ENCODE measurements around the gene TBC1D23.

DNA sequence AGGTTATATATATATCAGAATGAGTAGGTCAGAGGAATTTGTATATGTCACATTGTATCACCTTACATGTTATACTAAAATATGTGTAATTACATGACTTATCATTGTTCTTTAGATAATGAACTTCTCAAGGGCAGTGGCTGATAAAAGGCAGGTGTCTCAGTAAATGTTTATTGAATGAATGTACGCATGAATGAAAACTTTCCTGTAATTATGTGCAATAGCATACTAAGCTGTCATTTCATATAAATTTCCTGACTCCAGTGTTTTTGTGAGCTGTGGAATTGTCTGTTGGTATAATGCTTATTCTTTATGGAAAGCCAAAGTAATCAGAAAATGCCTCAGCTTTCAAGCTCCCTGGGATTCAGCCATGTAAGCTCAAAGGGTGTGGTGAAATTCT lies 4.2 kb downstream of the TBC1D23 start:
- TF ChIP-seq JUND (IDR thresholded peaks at IDR 0.05) (no peak), YY1 (IDR thresholded peaks at IDR 0.05) (no peak), SP1 (IDR thresholded peaks at IDR 0.05) (no peak), FOXA1 (IDR thresholded peaks at IDR 0.05) (no peak), FOXA2 (IDR thresholded peaks at IDR 0.05) (no peak), RAD21 (IDR thresholded peaks at IDR 0.05) (no peak), TAF1 (conservative IDR thresholded peaks at IDR 0.05) (no peak), EGR1 (IDR thresholded peaks at IDR 0.05; ENCODE audit: low read depth in 2 of 2) (no peak)
- TF ChIP-seq, protein P1, sequence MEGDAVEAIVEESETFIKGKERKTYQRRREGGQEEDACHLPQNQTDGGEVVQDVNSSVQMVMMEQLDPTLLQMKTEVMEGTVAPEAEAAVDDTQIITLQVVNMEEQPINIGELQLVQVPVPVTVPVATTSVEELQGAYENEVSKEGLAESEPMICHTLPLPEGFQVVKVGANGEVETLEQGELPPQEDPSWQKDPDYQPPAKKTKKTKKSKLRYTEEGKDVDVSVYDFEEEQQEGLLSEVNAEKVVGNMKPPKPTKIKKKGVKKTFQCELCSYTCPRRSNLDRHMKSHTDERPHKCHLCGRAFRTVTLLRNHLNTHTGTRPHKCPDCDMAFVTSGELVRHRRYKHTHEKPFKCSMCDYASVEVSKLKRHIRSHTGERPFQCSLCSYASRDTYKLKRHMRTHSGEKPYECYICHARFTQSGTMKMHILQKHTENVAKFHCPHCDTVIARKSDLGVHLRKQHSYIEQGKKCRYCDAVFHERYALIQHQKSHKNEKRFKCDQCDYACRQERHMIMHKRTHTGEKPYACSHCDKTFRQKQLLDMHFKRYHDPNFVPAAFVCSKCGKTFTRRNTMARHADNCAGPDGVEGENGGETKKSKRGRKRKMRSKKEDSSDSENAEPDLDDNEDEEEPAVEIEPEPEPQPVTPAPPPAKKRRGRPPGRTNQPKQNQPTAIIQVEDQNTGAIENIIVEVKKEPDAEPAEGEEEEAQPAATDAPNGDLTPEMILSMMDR (IDR thresholded peaks at IDR 0.05; ENCODE audit: low read depth, low read length, missing input control): no peak
- TF ChIP-seq, protein P2, sequence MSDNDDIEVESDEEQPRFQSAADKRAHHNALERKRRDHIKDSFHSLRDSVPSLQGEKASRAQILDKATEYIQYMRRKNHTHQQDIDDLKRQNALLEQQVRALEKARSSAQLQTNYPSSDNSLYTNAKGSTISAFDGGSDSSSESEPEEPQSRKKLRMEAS (IDR thresholded peaks at IDR 0.05): no peak
- TF ChIP-seq, protein P3, sequence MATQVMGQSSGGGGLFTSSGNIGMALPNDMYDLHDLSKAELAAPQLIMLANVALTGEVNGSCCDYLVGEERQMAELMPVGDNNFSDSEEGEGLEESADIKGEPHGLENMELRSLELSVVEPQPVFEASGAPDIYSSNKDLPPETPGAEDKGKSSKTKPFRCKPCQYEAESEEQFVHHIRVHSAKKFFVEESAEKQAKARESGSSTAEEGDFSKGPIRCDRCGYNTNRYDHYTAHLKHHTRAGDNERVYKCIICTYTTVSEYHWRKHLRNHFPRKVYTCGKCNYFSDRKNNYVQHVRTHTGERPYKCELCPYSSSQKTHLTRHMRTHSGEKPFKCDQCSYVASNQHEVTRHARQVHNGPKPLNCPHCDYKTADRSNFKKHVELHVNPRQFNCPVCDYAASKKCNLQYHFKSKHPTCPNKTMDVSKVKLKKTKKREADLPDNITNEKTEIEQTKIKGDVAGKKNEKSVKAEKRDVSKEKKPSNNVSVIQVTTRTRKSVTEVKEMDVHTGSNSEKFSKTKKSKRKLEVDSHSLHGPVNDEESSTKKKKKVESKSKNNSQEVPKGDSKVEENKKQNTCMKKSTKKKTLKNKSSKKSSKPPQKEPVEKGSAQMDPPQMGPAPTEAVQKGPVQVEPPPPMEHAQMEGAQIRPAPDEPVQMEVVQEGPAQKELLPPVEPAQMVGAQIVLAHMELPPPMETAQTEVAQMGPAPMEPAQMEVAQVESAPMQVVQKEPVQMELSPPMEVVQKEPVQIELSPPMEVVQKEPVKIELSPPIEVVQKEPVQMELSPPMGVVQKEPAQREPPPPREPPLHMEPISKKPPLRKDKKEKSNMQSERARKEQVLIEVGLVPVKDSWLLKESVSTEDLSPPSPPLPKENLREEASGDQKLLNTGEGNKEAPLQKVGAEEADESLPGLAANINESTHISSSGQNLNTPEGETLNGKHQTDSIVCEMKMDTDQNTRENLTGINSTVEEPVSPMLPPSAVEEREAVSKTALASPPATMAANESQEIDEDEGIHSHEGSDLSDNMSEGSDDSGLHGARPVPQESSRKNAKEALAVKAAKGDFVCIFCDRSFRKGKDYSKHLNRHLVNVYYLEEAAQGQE (IDR thresholded peaks at IDR 0.05): no peak
- TF ChIP-seq, protein P4, sequence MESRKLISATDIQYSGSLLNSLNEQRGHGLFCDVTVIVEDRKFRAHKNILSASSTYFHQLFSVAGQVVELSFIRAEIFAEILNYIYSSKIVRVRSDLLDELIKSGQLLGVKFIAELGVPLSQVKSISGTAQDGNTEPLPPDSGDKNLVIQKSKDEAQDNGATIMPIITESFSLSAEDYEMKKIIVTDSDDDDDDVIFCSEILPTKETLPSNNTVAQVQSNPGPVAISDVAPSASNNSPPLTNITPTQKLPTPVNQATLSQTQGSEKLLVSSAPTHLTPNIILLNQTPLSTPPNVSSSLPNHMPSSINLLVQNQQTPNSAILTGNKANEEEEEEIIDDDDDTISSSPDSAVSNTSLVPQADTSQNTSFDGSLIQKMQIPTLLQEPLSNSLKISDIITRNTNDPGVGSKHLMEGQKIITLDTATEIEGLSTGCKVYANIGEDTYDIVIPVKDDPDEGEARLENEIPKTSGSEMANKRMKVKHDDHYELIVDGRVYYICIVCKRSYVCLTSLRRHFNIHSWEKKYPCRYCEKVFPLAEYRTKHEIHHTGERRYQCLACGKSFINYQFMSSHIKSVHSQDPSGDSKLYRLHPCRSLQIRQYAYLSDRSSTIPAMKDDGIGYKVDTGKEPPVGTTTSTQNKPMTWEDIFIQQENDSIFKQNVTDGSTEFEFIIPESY (IDR thresholded peaks at IDR 0.05): no peak
- TF ChIP-seq, protein P5, sequence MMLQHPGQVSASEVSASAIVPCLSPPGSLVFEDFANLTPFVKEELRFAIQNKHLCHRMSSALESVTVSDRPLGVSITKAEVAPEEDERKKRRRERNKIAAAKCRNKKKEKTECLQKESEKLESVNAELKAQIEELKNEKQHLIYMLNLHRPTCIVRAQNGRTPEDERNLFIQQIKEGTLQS (IDR thresholded peaks at IDR 0.05): no peak

Measured in liver (tissue), 3 donors.